Naive B cell (primary cell): ENCODE data around the gene ESPL1. TPM values are rescaled to one million over a fixed set of nuclear protein-coding genes. Genes with fewer than 3 reads are reported as not detected.
"Not testable (repeated sequence)": the region's sequence is repeated elsewhere in the genome, so short reads cannot be mapped to it uniquely, and the experiment has no call there.

ENCODE experiments used
- ATAC-seq, 2 donors: fragments of 150-1000 bp; cut with Tn5 transposase; 2 replicates each; pipeline ENCODE4 v1.10.0; 2021; ENCODE audit warnings: low read depth in 2 of 2, mild to moderate bottlenecking in 2 of 2, moderate library complexity in 2 of 2
- DNase-seq: peaks from one replicate; pipeline ENCODE4 v3.0.0; 2022
- H3K27ac Mint-ChIP-seq, 6 donors: one replicate each; pipeline ENCODE4 v1.8.0; 2020 to 2022; ENCODE audit warnings: mild to moderate bottlenecking in 6 of 6, mixed read lengths in 6 of 6, moderate library complexity in 5 of 6, inconsistent platforms in 2 of 6
- H3K27me3 Mint-ChIP-seq, 3 donors: one replicate each; pipeline ENCODE4 v1.8.0; 2021 to 2022; ENCODE audit warnings: mixed read lengths in 3 of 3, mild to moderate bottlenecking in 1 of 3
- H3K36me3 Mint-ChIP-seq, 2 donors: one replicate each; pipeline ENCODE4 v1.8.0; 2020 to 2022; ENCODE audit warnings: mixed read lengths in 2 of 2, inconsistent platforms in 1 of 2, mild to moderate bottlenecking in 1 of 2
- H3K4me1 Mint-ChIP-seq, 3 donors: one replicate each; pipeline ENCODE4 v1.8.0; 2020 to 2022; ENCODE audit warnings: mixed read lengths in 3 of 3, inconsistent platforms in 1 of 3, mild to moderate bottlenecking in 1 of 3, moderate library complexity in 1 of 3
- H3K4me3 Mint-ChIP-seq, 8 donors: one replicate each; pipeline ENCODE4 v1.8.0; 2020 to 2022; ENCODE audit warnings: mild to moderate bottlenecking in 8 of 8, mixed read lengths in 8 of 8, moderate library complexity in 8 of 8, inconsistent platforms in 2 of 8
- H3K9me3 Mint-ChIP-seq, 7 donors: one replicate each; pipeline ENCODE4 v1.8.0; 2020 to 2022; ENCODE audit warnings: mixed read lengths in 7 of 7, mild to moderate bottlenecking in 5 of 7, inconsistent platforms in 2 of 7, moderate library complexity in 1 of 7
- polyA plus RNA-seq, 6 donors: library from polyadenylated mRNA; unstranded; fragments of 300-500 nt; fragmentation: Illumina TruSeq; gene quantifications; one replicate each; pipeline ENCODE4 v1.2.3, GENCODE V29; 2021; ENCODE audit warnings: low read depth in 6 of 6

The ESPL1 gene
- polyA plus RNA-seq, 6 donors from 2014 or later = 0.12 to 0.40 (median 0.23) TPM; not detected in 3

- no peaks in the 10 kb centered on the region for H3K36me3 Mint-ChIP-seq
- peaks cover 16 to 64% (median 62%) of the 10 kb centered on the region in 3 donors for H3K27me3 Mint-ChIP-seq
- no peaks in the 10 kb centered on the region for H3K9me3 Mint-ChIP-seq
- no peak for DNase-seq
- peaks cover 5 to 11% (median 11%) of the 10 kb centered on the region in 3 donors for H3K4me1 Mint-ChIP-seq
- H3K27ac Mint-ChIP-seq = no peak overlapping the region
- ATAC-seq = no peak
- H3K4me3 Mint-ChIP-seq = no peak overlapping the region
Observed at GRCh38 chr12:53330671-53331070, 62.6 kb downstream of the ESPL1 start.

- peak overlapping the region in 1 of 6 donors; percentile 17 for H3K27ac Mint-ChIP-seq
- not testable (repeated sequence) for H3K9me3 Mint-ChIP-seq, H3K36me3 Mint-ChIP-seq, DNase-seq, H3K4me3 Mint-ChIP-seq, ATAC-seq
- H3K4me1 Mint-ChIP-seq = peaks cover 11 to 14% (median 12%) of the 10 kb centered on the region in 3 donors
- peaks cover 24 to 79% (median 76%) of the 10 kb centered on the region in 3 donors for H3K27me3 Mint-ChIP-seq
Observed at GRCh38 chr12:53332339-53332738, 64.2 kb downstream of the ESPL1 start.

DNA sequence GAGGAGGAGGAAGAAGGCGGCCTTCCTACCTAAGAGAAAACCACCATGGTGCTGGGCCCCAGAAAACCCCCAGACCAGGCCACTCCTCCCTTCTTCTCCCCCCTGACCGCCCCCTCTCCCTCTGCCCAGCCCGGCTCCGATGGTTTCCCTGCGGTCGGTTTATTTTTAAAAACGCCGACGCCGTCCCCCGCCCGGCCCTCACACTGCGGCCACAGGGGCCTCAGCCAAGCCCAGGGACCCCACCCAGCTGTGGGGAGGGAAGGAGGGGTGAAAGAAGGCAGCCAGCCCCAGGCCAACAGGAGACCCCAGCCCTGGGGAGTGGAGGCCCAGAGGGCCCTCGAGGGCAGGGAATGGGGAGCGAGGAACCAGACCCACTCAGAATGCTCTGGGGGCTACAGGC lies 64.6 kb downstream of the ESPL1 start:
- no peak for DNase-seq
- H3K9me3 Mint-ChIP-seq = no peaks in the 10 kb centered on the region
- peaks cover 2 to 4% of the 10 kb centered on the region in 2 donors for H3K36me3 Mint-ChIP-seq
- peaks cover 10 to 13% (median 10%) of the 10 kb centered on the region in 3 donors for H3K4me1 Mint-ChIP-seq
- no peak for ATAC-seq
- no peak overlapping the region for H3K27ac Mint-ChIP-seq
- H3K27me3 Mint-ChIP-seq = peaks cover 23 to 79% (median 76%) of the 10 kb centered on the region in 3 donors
- H3K4me3 Mint-ChIP-seq = no peak overlapping the region

DNA sequence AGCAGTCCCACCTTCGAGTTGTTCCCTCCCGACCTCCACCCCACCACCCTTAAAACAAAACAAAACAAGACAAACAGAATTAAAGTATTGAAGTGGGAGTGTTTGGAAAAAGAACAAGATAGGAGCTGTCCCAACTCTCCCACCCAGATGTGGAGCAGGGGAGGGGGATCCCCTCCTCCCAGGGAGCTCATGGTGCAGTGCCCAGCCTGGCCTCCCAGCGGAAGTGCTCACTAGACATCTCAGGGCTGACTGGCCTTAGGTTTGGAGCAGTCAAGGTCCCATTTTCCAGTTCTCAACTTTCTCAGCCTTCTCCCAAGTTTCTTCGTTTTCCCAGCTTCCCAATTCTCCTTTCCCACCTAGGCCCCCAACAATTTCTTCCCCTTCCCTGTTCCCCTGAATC lies 65.2 kb downstream of the ESPL1 start:
- ATAC-seq = no peak
- peaks cover 12 to 18% (median 15%) of the 10 kb centered on the region in 3 donors for H3K4me1 Mint-ChIP-seq
- H3K4me3 Mint-ChIP-seq = no peak overlapping the region
- DNase-seq = no peak
- no peaks in the 10 kb centered on the region for H3K9me3 Mint-ChIP-seq
- H3K36me3 Mint-ChIP-seq = peaks cover 5 to 8% of the 10 kb centered on the region in 2 donors
- peak overlapping the region in 1 of 6 donors; percentile 42 for H3K27ac Mint-ChIP-seq
- peaks cover 28 to 83% (median 78%) of the 10 kb centered on the region in 3 donors for H3K27me3 Mint-ChIP-seq

- Mint-ChIP-seq H3K36me3 (peaks cover 5 to 8% of the 10 kb centered on the region in 2 donors), H3K27me3 (peaks cover 31 to 83% (median 79%) of the 10 kb centered on the region in 3 donors), H3K4me1 (peaks cover 12 to 20% (median 17%) of the 10 kb centered on the region in 3 donors), H3K27ac (no peak overlapping the region), H3K4me3 (no peak overlapping the region), H3K9me3 (no peaks in the 10 kb centered on the region)
- ATAC-seq (no peak), DNase-seq (no peak)
Observed at GRCh38 chr12:53333845-53334244, 65.7 kb downstream of the ESPL1 start.

GRCh38 chr12:53334822-53335221 lies 66.7 kb downstream of the ESPL1 start:
- Mint-ChIP-seq H3K27me3 (peaks cover 29 to 79% (median 70%) of the 10 kb centered on the region in 3 donors), H3K9me3 (no peaks in the 10 kb centered on the region)

DNA sequence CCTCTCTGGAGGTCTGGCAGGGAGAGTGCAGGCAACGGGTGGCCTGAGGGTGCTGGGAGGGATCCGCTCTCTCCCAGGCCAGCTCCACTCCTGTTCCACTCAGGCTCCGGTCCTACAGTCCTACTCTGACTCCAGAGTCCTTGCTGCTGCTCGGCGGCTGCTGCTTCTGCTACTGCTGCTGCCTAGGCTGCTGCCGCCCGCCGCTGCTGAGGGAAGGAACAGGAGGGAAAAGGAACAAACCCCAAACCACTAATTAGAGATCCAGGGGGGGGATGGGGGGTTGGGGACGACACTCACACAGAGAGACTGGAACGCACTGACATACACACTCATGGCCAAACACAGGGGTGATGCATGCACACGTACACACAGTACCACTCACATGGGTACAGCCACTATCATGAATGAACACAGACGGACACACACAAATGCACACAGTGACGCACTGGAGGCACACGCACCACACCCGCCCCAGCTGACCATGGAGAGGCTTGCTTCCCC lies 68.1 kb downstream of the ESPL1 start, which contains the start of gene SP7:
TSS of gene SP7 (minus strand) at position 174 of the 501 bp plus-strand sequence. CDS start 708 bp downstream, outside the sequence.
- no peaks in the 10 kb centered on the region for H3K9me3 Mint-ChIP-seq
- H3K4me1 Mint-ChIP-seq = peaks cover 12 to 20% (median 17%) of the 10 kb centered on the region in 3 donors
- H3K27me3 Mint-ChIP-seq = peaks cover 38 to 79% (median 78%) of the 10 kb centered on the region in 3 donors
- peaks cover 5 to 8% of the 10 kb centered on the region in 2 donors for H3K36me3 Mint-ChIP-seq
- DNase-seq (peak; percentile 53), ATAC-seq (peak; percentile 95 to 96)
- H3K4me3 Mint-ChIP-seq = peak within 1 kb of the TSS in 2 of 8 donors; percentile 21 to 47
- H3K27ac Mint-ChIP-seq = peak within 1 kb of the TSS; percentile 53 to 97 (median 82)

More at GRCh38 chr12:53334822-53335221, 66.7 kb downstream of the ESPL1 start:
- H3K36me3 Mint-ChIP-seq = peaks cover 5 to 8% of the 10 kb centered on the region in 2 donors
- H3K4me1 Mint-ChIP-seq = peaks cover 12 to 20% (median 17%) of the 10 kb centered on the region in 3 donors
- H3K27ac Mint-ChIP-seq = peak overlapping the region in 2 of 6 donors; percentile 17 to 86
- no peak overlapping the region for H3K4me3 Mint-ChIP-seq
- ATAC-seq = no peak
- no peak for DNase-seq

GRCh38 chr12:53338017-53338416 lies 69.9 kb downstream of the ESPL1 start:
- DNase-seq (no peak), ATAC-seq (no peak)
- Mint-ChIP-seq H3K9me3 (no peaks in the 10 kb centered on the region), H3K27me3 (peaks cover 38 to 68% (median 64%) of the 10 kb centered on the region in 3 donors), H3K4me3 (peak overlapping the region in 3 of 8 donors; percentile 12 to 26 (median 13)), H3K36me3 (peaks cover 5 to 8% of the 10 kb centered on the region in 2 donors), H3K27ac (peak overlapping the region in 4 of 6 donors; percentile 39 to 97 (median 86)), H3K4me1 (peaks cover 12 to 20% (median 17%) of the 10 kb centered on the region in 3 donors)

- ATAC-seq = no peak
- peaks cover 16 to 21% (median 20%) of the 10 kb centered on the region in 3 donors for H3K4me1 Mint-ChIP-seq
- H3K9me3 Mint-ChIP-seq = no peaks in the 10 kb centered on the region
- H3K36me3 Mint-ChIP-seq = peaks cover 5 to 8% of the 10 kb centered on the region in 2 donors
- peak overlapping the region in 1 of 6 donors; percentile 56 for H3K27ac Mint-ChIP-seq
- H3K27me3 Mint-ChIP-seq = peaks cover 37 to 59% (median 56%) of the 10 kb centered on the region in 3 donors
- H3K4me3 Mint-ChIP-seq = no peak overlapping the region
- no peak for DNase-seq
Observed at GRCh38 chr12:53338916-53339315, 70.8 kb downstream of the ESPL1 start.

DNA sequence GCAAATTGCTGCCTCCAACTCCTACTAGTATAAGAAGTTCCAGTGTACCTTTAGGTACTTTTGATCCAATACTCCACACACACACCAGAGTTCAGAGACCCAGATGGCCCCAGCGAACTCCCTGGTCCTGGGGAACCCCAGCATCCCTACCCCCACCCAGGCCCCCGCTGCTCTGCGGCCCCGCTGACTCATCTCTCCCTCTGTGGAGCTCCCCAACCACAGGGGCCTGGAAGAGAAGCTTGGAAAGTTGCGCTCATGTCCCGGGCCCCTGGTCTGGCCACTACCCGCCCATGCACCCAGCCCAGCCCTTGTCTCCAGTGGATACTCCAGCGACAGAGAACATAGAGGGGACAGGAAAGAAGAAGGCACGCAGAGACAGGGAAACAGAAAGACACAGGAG lies 72.3 kb downstream of the ESPL1 start:
- H3K4me3 Mint-ChIP-seq = no peak overlapping the region
- peaks cover 30 to 46% (median 42%) of the 10 kb centered on the region in 3 donors for H3K27me3 Mint-ChIP-seq
- H3K27ac Mint-ChIP-seq = no peak overlapping the region
- no peak for DNase-seq
- H3K36me3 Mint-ChIP-seq = peaks cover 5 to 8% of the 10 kb centered on the region in 2 donors
- peaks cover 25 to 32% (median 32%) of the 10 kb centered on the region in 3 donors for H3K4me1 Mint-ChIP-seq
- H3K9me3 Mint-ChIP-seq = no peaks in the 10 kb centered on the region
- no peak for ATAC-seq

Other genes starting within 250 kb of the ESPL1 start
- under 1 TPM in 5 of 6 donors, not detected in 1; 0.05 to 0.91 (median 0.47) TPM for gene TNS2, start 218.2 kb upstream of the ESPL1 start, polyA plus RNA-seq
- 10 to 100 TPM; 12.8 to 31.1 (median 23.2) TPM for gene SPRYD3, start 188.9 kb upstream of the ESPL1 start, polyA plus RNA-seq
- not detected for gene IGFBP6, start 170.6 kb upstream of the ESPL1 start, polyA plus RNA-seq
- gene SOAT2, start 164.8 kb upstream of the ESPL1 start, polyA plus RNA-seq = not detected
- 1 to 10 TPM; 1.8 to 6.0 (median 4.2) TPM for gene ZNF740, start 87.6 kb upstream of the ESPL1 start, polyA plus RNA-seq
- gene CSAD, start 87.4 kb upstream of the ESPL1 start, polyA plus RNA-seq = 1 to 10 TPM in 4 of 6 donors, under 1 TPM in 2; 0.19 to 1.8 (median 1.1) TPM
- gene ITGB7, start 61.0 kb upstream of the ESPL1 start, polyA plus RNA-seq = 100 to 1,000 TPM in 1 of 6 donors, 10 to 100 TPM in 5; 63.2 to 174 (median 96.4) TPM
- gene RARG, start 36.1 kb upstream of the ESPL1 start, polyA plus RNA-seq = 1 to 10 TPM in 2 of 6 donors, under 1 TPM in 2, not detected in 2; 0.78 to 2.2 (median 1.3) TPM
- 1,000 to 10,000 TPM; 1,564 to 1,943 (median 1,771) TPM for gene PFDN5, start 27.2 kb downstream of the ESPL1 start, polyA plus RNA-seq
- gene MYG1, start 31.4 kb downstream of the ESPL1 start, polyA plus RNA-seq = 10 to 100 TPM; 52.3 to 94.2 (median 60.4) TPM
- 10 to 100 TPM; 34.9 to 49.9 (median 38.5) TPM for gene AAAS, start 53.3 kb downstream of the ESPL1 start, polyA plus RNA-seq
- under 1 TPM in 3 of 6 donors, not detected in 3; 0.17 to 0.33 (median 0.27) TPM for gene SP7, start 68.1 kb downstream of the ESPL1 start, polyA plus RNA-seq
- 10 to 100 TPM in 5 of 6 donors, 1 to 10 TPM in 1; 8.3 to 17.5 (median 12.7) TPM for gene SP1, start 111.9 kb downstream of the ESPL1 start, polyA plus RNA-seq
- not detected for gene AMHR2, start 155.6 kb downstream of the ESPL1 start, polyA plus RNA-seq
- 1,000 to 10,000 TPM in 1 of 6 donors, 100 to 1,000 TPM in 5; 660 to 1,169 (median 730) TPM for gene PRR13, start 173.4 kb downstream of the ESPL1 start, polyA plus RNA-seq
- gene PCBP2, start 183.8 kb downstream of the ESPL1 start, polyA plus RNA-seq = 100 to 1,000 TPM; 116 to 172 (median 146) TPM
- 1 to 10 TPM in 4 of 6 donors, under 1 TPM in 1, not detected in 1; 1.00 to 1.8 (median 1.4) TPM for gene MAP3K12, start 231.2 kb downstream of the ESPL1 start, polyA plus RNA-seq
- gene TARBP2, start 233.0 kb downstream of the ESPL1 start, polyA plus RNA-seq = 10 to 100 TPM; 14.8 to 29.0 (median 18.5) TPM
- not detected for gene NPFF, start 239.2 kb downstream of the ESPL1 start, polyA plus RNA-seq